NCI-H345 (cell line): ENCODE measurements around the gene UTP11.
A peak's percentile ranks its signal among the peaks of the same experiment; 100 is the strongest.

Experiments
- DNase-seq: peaks from one replicate; lab custom pipeline; 2025; lab: John Stamatoyannopoulos, UW

The UTP11 gene

DNA sequence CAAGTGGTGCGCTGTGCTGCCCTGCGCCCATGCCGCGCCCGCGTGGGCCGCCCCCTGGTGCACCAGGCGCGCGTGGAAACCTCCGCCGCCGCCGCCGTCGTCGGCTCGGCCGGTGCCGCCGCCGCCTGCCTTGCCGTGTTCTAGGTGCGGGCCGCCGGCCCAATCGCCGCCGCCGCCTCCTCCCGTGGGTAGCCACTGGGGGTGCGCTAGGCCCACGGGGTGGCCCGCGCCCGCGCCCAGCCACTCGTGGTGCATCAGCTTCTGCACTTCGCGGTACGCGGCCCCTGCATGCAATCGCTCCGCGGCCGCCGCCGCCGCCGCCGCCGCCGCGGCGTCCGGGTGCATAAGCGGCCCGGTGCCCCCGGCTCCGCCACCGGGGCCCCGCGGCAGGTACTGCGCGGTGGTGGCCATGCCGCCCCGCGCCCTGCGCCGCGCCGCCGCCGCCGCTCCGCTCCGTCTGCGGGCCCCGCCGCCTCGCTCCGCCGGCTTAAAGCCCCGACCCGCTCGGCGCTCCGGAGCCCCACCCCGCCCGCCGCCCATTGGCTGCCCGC lies 33.9 kb downstream of the UTP11 start, which contains the start of gene POU3F1:
TSS of gene POU3F1 (minus strand) at position 461 of the 551 bp plus-strand sequence. CDS start at position 411, 50 bp downstream.
- no peak for DNase-seq

- DNase-seq: peak; percentile 84
Measured at GRCh38 chr1:38046884-38047602, 34.5 kb downstream of the UTP11 start.

DNA sequence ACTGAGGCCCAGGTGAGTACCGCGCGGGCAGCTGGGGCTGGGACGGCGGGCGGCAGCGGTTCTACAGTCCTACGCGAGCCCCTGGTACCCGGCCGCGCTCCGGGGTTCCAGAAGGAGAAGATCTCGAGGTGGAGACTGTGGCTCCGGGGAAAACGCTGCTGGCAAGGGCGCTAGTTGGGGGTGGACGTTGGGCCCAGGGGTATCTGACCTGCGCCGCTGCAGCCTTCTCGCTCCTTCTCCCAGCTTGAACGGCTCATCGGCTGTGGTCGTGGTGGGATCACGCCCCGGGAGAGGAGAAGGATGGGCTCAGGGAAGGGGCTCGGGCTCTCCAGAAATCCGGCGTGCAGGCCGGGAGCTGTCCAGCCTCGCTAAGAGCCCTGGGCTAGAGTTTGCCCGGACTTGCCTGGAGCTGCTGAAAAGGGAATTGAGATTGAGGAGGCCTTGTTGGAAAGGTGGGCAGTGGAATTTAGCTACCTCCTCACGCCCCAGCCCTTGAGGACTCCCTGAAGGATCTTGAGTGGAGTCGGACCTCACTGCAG lies 35.1 kb downstream of the UTP11 start:
- DNase-seq: no peak

DNA sequence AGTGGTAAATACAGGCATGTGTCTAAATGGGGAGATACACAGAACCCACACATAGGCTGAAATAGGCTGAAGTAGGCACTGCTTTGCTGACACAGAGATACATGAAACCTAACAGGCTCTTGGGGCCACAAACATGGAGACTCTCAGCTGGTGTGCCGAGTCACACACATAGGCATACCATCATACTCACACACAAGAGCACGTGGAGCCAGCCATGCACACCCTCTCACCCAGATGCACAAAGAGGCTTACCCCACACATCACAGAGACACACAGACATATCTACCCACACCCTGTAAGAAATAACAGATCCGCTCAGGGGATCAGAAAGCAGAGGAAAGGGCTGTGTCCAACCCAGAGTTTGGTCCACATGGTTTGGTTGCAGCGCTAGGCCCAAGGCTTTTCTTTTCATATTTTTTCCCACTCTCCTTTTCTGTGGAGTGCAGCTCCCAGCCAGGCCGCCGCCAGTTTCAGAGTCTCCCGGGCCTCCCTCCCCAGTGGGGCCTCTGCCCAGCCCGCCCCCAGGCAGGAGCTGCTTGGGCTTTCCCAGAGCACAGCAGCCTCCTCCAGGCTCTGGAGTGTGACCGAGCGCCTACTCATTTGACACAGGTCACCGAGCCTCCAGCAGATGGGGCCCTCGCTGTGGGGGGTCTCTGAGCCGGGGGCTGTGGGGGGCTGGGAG lies 38.0 kb downstream of the UTP11 start:
- no peak for DNase-seq

- no peak for DNase-seq
Measured at GRCh38 chr1:38051079-38051543, 38.6 kb downstream of the UTP11 start.

- DNase-seq: no peak
Measured at GRCh38 chr1:38052750-38053415, 40.3 kb downstream of the UTP11 start.

DNA sequence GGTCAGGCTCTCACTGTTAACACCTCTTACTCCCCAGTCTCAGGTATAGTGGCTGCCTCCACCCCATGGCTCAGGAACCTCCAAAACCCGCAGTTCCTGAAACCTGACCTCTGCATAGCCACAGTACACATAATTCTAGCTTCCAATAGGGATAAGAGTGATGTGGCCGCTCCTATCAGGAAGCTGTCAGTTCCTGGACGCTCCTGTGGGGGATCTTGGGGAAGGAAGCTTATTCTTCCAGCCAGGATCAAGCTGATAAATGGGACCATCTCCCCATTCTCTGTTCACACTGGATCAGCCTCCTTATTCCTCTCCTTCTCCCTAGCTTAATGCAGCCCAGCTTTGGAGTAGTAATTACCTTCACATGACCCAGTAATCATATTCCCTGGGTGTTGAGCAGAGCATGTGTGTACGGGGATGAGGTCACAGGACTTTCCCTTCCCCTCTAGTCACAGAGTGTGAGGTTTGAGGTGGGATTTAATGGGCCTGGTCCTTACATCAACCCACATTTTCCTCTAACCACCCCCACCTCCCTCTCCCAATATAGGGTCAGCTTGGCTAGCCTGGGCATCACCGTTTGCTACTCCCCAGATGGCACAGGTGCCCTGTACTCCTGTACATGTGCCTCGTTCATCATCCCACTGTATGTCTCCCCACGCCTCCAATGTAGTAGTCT lies 41.0 kb downstream of the UTP11 start:
- DNase-seq: no peak

DNA sequence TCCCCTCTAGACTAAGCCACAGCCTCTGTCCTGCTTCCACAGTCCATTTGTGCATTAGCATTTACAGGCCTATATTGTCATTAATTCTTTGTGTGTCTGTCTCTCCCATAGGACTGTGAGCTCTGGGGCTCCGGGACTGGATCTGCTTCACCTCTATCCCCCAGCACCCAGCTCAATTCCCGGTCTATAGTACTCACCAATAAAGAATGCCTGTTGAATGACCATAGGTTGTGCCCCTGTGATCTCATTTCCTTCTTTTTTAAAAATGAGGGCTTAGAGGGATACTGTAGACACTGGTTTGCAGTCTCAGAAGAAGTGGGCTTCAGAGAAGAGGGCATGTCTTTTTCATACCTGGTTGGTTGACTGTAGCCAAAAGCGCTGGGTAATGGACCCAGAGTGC lies 42.9 kb downstream of the UTP11 start:
- DNase-seq: no peak

- no peak for DNase-seq
Measured at GRCh38 chr1:38055965-38056364, 43.4 kb downstream of the UTP11 start.

- no peak for DNase-seq
Measured at GRCh38 chr1:38059635-38060250, 47.2 kb downstream of the UTP11 start.

DNA sequence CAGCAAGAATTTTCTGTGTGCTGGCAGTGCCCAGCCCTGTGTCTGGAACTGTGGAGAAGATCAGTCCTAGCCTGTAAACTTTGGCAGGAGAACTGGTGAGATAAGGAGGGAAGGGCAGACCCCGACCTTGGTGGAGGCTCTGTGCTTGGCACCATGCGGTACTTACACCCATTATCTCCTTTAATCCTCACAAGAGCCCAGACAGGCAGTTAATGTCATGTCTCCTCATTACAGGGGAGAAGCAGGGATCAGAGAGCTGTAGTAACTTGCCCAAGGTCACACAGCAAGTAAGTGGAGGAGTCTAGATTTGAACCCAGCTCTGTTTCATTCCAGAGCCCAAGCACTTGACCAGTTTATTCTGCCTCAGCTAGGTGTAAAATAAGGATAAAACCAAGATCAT lies 48.0 kb downstream of the UTP11 start:
- DNase-seq: no peak

- DNase-seq: no peak
Measured at GRCh38 chr1:38061290-38061689, 48.8 kb downstream of the UTP11 start.

DNA sequence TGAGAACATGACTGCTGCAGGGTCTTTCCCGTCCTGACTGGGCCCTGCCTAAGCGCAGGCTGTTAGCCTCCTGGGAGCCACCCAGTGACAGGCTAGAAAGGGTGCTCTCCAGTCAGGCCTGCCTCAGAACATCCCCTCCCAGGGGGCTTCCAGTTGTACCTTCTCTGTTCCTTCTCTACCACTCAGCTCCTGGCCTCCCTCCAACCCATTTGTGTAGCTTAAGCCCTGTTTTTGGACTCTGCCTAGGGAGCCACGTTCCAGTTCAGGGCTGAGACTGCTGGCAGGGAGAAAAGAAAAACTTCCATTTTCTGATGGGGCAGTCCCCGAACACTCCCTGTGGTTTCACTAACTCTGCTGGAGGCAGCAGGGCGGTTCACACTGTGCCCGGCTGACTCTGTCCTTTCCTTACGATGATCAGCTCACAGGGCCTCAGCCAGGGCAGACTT lies 49.4 kb downstream of the UTP11 start:
- DNase-seq: no peak

GRCh38 chr1:38062361-38063288 lies 50.1 kb downstream of the UTP11 start:
- DNase-seq: peak; percentile 95

DNA sequence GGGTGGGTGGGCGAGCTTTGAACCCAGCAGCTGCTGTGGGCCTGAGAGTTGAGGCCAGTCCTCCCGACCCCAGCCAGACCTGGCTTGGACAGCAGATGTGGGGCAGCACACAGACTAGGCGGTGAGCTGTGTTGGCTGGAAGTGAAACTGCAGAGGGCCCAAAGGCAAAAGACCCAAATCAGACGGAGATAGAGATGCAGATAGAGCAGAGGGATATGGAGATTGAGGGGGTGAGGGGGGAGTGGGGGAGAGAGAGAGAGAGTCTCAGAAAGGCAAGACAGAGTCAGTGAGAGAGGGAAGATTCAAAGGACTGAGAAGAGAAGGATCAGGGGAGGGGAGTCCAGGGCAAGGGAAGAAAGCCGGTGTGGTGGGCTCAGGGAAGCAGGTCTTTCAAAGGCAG lies 51.1 kb downstream of the UTP11 start:
- DNase-seq: no peak

DNA sequence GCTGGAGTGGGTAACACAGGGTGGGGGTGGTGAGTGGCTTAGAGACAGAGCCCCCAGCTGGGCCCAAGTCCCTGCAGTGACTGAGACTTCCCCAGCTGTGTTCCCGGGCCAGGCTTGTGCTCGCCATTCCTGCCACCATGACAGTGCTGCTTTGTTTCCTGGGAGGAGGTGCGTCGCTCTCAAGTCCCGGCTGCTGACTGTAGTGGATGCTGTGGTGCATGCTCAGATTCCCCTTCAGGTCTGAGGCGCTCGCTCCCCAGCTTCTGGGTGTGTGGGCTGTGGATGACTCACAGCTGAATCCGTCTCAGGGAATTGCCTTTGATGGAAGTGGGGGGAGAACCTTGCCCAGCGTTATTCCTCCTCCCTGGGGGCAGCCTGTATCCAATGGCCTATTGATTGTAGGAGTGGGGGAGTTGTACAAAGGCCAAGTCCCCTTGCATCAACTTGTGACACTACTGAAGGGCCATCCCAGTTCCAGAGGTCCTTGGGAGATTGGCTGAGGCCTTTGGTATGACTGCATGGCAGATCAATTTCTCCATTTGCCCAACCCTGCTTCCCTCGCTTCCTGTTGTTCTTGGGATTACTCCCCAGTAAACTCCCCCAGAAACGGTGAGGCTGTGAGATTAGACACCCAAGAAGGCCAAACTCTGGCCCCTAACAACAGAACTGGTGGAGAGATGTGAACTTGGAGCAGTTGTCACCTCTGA lies 51.8 kb downstream of the UTP11 start:
- DNase-seq: no peak

GRCh38 chr1:38068220-38068979 lies 55.9 kb downstream of the UTP11 start:
- no peak for DNase-seq

DNA sequence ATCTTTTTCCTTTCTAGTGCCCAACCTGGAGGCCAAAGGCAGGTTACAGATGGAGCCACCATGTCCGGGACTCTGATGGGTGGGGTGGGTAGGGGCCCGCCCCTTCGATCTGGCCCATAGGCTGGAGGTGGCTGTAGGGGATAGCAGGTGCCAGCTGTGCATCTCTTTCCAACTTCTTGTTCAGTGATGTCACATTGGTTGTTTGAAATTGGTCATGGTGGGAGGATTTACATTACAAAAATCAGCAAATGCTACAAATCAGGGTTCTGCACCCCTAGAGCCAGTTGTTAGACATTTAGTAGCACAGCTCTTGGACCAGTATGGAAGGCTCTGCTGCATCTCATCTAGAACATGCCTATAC lies 56.4 kb downstream of the UTP11 start:
- no peak for DNase-seq
